IPS DF 4.7 (cell line): ENCODE data around the gene RNF43.

ENCODE experiments used
- DNase-seq: peaks from one replicate; pipeline ENCODE4 v3.0.0-alpha.2; 2013; ENCODE audit warnings: low spot score; ENCODE audit errors: extremely low read depth

RNF43 gene

DNA sequence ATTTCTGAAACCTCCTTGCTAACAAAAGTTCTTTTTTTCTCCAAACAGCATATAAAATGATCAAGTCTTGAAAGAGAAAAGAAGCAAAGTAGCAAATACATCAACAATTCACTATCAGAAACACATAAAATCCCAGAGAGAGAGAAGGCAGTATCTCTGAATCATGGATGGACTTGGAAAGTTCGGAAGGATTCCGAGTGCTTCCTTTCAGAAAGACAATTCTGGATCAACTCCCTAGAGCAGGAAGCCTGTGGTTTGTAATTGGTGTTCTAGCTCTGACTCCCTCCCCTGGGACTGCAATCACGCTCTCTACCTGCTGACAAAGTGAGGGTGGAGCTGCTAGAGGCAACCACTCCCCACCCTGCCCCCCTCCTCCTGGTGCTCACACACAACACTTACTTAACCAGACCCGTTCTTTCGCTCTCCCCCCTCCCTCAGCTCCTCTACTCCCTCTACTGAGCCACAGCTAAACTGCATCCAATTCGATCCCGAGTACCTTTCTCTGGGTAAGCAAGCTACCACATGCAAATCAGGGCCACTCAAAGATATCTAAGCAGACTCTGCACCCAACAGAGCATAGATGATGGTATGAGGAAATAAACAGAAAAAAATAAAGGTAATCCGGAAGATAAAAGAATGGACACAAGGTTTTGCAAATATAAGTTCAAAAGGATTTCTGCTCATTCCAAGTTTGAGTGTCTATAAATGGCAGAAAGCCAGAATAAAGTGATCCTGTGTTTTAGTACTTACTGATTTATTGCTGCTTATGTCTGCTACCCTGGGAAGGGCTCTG lies at the start of gene RNF43:
TSS of gene RNF43 (minus strand) at position 235 of the 793 bp plus-strand sequence. CDS start 1,957 bp downstream, outside the sequence.
- DNase-seq, result peak; percentile 94

- no peak for DNase-seq
These were observed 38.2 kb upstream of the RNF43 start for GRCh38 chr17:58455491-58455890.

GRCh38 chr17:58452738-58453137 lies 35.4 kb upstream of the RNF43 start:
- DNase-seq, result no peak

GRCh38 chr17:58447039-58447975 lies 30.0 kb upstream of the RNF43 start:
- peak; percentile 91 for DNase-seq

DNA sequence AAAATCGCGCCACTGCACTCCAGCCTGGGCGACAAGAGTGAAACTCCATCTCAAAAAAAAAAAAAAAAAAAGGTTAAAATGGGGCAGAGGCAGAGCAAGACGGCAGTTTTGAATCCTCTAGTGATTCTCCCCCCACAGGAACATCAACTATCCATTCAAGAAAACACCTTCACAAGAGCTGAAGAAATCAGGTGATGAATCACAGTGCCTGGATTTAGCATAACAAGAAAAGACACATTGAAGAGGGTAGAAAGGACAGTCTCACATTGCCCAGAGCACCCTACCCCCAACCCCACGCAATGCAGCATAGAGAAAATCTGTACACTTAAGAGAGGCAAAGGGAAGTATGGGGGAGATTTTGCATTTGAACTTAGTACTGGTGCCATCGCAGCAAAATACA lies 28.8 kb upstream of the RNF43 start:
- DNase-seq, result no peak

DNA sequence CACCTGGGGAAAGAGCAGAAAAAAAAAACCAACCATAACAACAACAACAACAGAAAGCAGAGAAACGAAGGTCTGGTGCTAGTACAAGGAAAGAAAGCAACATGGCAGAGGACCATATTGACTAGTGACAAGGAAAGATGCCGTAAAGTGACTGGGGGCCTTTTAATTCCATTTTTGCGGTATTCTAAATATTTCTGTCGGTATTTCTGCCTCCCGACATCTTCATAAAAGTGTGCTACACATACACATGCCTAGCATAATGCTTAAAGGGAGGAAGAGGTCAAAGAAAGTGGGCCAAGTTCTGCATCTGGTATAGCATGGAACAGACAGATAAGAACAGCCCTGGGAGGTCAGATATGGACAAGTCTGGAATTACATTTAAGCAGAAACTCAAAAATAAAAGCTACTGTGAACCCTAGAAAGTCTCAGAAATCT lies 19.5 kb upstream of the RNF43 start:
- no peak for DNase-seq

DNA sequence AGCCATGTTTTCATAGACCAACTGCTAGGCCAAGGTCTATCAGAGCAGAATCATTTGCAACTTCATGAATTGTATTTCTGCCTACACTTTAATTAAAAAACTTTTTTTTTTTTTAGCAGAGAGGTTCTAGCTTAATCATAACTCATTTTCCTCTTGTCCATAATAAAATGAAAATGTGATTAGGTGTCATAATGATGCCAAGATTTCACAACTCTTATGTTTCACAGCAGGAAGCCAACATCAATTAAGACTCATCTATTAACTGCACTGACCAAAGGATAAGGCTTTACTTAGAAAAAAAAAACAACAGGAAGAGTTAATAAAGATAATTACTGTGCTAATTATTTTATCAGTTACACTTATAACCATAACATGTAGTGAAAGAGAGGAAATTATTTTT lies 18.9 kb upstream of the RNF43 start:
- no peak for DNase-seq

GRCh38 chr17:58432806-58433573 lies 15.7 kb upstream of the RNF43 start:
- DNase-seq, result no peak

- no peak for DNase-seq
These were observed 10.5 kb upstream of the RNF43 start for GRCh38 chr17:58427807-58428206.

GRCh38 chr17:58421711-58422110 lies 4.4 kb upstream of the RNF43 start:
- DNase-seq, result no peak

DNA sequence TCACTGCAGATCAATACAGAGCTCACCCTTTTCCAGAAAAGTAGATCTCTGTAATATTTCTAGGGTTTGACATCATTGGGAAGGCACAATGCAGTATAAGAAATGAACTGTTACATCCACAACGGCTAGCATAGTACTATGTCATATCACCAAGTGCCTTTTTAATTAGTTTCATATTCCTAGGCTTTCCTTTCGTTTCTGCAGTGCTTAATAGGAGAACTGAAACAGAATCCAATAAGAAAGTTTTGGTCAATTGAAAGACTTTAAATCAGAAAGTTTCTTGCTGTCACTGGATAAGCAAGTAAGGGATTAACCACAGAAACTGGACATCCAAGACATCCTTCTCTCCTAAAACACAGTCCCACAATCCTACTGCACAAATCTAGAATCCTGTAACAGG lies 3.5 kb upstream of the RNF43 start:
- no peak for DNase-seq

GRCh38 chr17:58416937-58417299 lies 416 bp downstream of the RNF43 start:
- no peak for DNase-seq

DNA sequence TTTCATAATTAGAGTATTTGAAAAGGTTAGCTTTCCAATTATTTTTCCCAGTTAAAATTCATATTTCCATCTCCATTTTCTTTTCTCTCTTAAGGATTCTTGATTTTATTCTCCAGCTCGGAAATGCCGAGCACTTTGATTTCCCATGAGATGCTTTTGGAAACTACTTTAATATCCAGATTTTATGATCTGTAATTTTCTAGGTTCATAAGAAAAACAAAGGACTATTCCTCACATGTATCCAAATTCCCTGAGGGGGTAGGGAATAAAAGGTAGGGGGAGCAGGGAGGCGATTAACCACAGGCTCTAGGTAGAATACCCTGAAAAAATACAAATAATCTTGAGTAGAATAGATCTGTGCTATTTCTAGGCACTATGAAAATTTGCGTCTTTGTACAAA lies 938 bp downstream of the RNF43 start:
- DNase-seq, result no peak

DNA sequence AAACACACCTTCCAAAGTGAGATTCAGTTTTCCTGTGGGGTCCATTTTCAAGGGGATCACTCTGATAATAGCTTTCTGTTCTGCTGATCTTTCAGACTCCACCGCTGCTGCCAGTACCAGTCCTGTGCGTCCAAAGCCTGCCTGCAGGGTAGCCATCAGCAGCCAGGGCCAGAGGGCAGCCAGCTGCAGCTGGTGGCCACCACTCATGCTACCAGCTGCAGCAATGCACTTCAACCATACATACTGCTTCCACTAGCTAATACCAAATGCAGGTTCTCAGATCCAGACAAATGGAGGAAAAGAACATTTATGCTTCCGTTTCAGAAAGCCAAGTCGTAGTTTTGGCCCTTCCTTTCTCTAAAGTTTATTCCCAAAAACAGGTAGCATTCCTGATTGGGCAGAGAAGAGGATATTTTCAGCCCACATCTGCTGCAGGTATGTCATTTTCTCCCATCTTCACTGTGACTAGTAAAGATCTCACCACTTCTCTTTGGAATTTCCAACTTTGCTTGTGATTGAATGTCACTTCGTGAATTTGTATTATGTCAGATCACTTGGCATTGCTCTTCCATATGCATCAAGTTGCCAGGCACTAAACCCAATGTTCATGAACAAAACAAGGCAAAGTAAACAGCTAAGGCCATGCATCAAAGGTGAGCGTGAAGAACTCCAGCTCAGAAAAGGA lies 1.8 kb downstream of the RNF43 start:
- no peak for DNase-seq

- DNase-seq, result no peak
These were observed 2.7 kb downstream of the RNF43 start for GRCh38 chr17:58414596-58414997.

- DNase-seq, result no peak
These were observed 3.6 kb downstream of the RNF43 start for GRCh38 chr17:58413684-58414083.

GRCh38 chr17:58412961-58413586 lies 4.3 kb downstream of the RNF43 start:
- no peak for DNase-seq

- no peak for DNase-seq
These were observed 5.2 kb downstream of the RNF43 start for GRCh38 chr17:58412064-58412703.

DNA sequence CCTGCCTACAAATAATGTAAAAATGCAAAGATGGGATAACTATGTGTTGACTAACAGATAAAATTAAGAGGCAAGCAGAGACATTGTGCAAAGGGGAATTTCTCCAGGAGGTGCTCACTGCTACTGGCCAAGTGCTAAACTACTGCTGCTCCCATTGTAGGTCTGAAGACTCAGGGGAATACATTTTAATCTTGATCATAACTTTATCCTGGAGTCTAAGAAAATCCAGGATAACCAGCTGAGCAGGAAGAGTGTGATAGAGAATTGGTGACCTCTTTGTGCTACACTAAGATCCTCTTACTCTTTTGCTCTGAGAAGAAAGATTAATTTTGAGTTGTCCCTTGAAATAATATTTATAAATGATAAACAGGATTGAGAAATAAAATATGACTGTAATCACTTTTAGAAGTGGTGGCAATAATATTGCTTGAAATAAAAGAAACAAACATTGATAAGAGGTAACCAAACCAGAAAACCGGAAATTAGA lies 5.9 kb downstream of the RNF43 start:
- no peak for DNase-seq
